Left lung (tissue), 10 donors: ENCODE measurements around the gene NUDT16L1. TPM values are rescaled to one million over a fixed set of nuclear protein-coding genes. Genes with fewer than 3 reads are reported as not detected.

Experiments
- ATAC-seq: fragments of 200-7000 bp; cut with Tn5 transposase; one replicate; pipeline ENCODE4 v1.9.1; 2020; ENCODE audit warnings: moderate library complexity
- DNase-seq, 4 donors: peaks; one replicate each; pipeline ENCODE4 v3.0.0-alpha.2; 2013 to 2020
- H3K27ac ChIP-seq, 2 donors: fragments of 200-600 bp; sonication (generic) in 1 of 2; one replicate each; pipeline versions ENCODE4 v1.5.0 to v1.8.0; 2020 to 2021
- H3K27me3 ChIP-seq, 2 donors: fragments of 200-600 bp; sonication (generic) in 1 of 2; one replicate each; pipeline versions ENCODE4 v1.5.0 to v1.8.0; 2020 to 2021
- H3K36me3 ChIP-seq, 2 donors: fragments of 200-600 bp; sonication (generic) in 1 of 2; one replicate each; pipeline versions ENCODE4 v1.5.0 to v1.8.0; 2020 to 2021
- H3K4me1 ChIP-seq, 2 donors: fragments of 200-600 bp; one replicate each; pipeline ENCODE4 v1.8.0; 2021
- H3K4me3 ChIP-seq, 2 donors: fragments of 200-600 bp; sonication (generic) in 1 of 2; one replicate each; pipeline versions ENCODE4 v1.5.0 to v1.8.0; 2020 to 2021; ENCODE audit warnings: mild to moderate bottlenecking in 1 of 2
- H3K9me3 ChIP-seq, 2 donors: fragments of 200-600 bp; sonication (generic) in 1 of 2; one replicate each; pipeline versions ENCODE4 v1.5.0 to v1.8.0; 2020 to 2021
- intact Hi-C, 2 donors: fragments of 100-400 bp; cut with DNase I; formaldehyde crosslinking; loops; one replicate each; pipeline versions ENCODE4 v1.11.2 to v1.14.2; 2022
- polyA plus RNA-seq, 6 donors: library from polyadenylated mRNA; unstranded; fragments of 120-200 nt; gene quantifications; one replicate each; pipeline ENCODE4 v1.2.1, GENCODE V29; 2013; ENCODE audit not compliant: insufficient read length in 6 of 6
- total RNA-seq, 2 donors: library from RNA; stranded (reverse); fragmentation: NEBNext Ultra II Directional; extraction: Animal tissue kit (Norgen Biotek cat#: 25700); gene quantifications; one replicate each; pipeline ENCODE4 v1.2.1, GENCODE V29; 2021
- TF ChIP-seq, protein P1 (sequence below), 2 donors: fragments of 200-600 bp; sonication (generic) in 1 of 2; IDR thresholded peaks; one replicate each; pipeline versions ENCODE4 v1.5.0 to v1.8.0; 2021; ENCODE audit warnings: antibody characterized with exemption in 2 of 2
- donor health status: DM: no; HTN: yes; CAD: no.
- donor health status: DM: no; HTN: no; CAD: no.

Gene NUDT16L1
- total and polyA plus RNA-seq, 8 donors = 26.6 to 53.1 (median 35.1) TPM

DNA sequence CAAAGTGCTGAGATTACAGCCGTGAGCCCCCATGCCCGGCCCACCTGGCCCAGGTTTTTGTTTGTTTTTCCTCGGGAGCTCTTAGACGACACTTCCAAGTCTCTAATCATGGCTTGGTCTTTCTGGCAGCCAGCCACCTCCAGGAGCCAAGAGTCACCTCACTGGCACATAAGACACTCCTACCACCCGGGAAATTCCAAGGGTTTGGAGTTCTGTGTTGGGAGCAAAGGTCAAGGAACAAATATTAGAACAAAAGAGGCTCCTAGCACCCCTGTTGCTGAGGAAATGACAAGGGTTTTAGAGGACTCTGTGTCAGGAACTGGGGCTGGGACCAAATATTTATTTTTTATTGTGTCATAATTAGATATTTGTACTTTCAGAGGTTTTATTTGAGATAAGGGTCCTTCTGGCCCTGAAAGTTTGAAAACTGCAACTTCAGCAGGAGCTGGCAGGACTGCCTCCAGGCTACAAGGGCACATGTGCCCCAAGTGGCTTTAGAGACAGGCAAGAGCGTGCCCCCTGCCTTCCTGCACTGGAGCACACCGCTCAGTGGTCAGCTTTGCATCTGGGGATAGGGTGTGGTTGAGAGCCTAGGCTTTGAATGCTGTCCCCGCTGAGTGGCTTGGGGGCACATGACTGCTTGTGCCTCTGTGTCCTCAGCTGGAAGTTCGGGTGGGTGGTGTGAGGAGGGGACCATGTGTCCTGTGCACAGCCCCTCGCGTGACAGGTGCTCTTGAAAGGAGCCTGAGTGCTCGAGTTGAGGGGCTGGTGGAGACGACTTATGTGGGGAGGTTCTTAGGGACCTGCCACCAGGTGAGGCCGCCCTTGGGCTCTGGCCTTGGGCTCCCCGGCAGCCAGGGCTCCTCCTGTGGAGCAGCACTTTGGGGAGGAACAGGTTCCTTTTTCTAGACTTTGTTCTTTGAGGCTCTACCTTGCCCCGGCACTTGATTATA, 39.1 kb upstream of the NUDT16L1 start:
- peak; percentile 83 for ATAC-seq
- H3K36me3 ChIP-seq = peaks cover 0 to 92% of the 10 kb centered on the region in 2 donors

DNA sequence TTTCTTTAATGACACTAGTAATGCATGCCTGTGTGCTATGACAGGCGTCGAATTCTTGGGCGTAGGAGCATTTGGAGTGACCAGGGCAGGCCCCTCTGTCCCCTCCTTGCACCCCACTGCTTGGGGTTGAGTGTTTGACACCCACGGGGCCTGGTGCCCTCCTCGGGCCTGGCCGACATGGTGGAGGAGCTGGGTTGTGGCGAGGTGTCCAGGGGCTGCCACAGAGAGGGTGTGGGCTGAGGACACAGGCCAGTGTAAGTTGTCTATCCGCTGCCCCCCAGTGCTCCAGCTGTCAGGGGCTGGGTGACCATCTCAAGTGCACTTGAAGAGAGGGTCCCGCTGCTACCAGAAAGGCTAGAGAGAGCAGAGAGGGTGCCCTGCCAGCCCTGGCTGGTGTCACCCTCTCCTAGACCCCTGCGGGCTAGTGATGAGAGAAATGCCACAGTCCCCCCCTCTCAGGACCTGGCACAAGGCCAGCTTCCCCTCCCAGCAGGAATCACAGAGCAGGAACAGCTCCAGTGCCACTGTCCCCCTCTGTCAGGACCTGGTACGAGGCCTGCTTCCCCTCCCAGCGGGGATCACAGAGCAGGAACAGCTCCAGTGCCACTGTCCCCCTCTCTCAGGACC, 38.3 kb upstream of the NUDT16L1 start:
- DNase-seq (no peak), ATAC-seq (no peak)
- H3K4me3 ChIP-seq = no peak overlapping the region
- intact Hi-C loops = no loop called here
- peaks cover 4 to 21% of the 10 kb centered on the region in 2 donors for H3K4me1 ChIP-seq
- H3K27ac ChIP-seq = peak overlapping the region; percentile 54 to 81
- TF ChIP-seq, protein P1, sequence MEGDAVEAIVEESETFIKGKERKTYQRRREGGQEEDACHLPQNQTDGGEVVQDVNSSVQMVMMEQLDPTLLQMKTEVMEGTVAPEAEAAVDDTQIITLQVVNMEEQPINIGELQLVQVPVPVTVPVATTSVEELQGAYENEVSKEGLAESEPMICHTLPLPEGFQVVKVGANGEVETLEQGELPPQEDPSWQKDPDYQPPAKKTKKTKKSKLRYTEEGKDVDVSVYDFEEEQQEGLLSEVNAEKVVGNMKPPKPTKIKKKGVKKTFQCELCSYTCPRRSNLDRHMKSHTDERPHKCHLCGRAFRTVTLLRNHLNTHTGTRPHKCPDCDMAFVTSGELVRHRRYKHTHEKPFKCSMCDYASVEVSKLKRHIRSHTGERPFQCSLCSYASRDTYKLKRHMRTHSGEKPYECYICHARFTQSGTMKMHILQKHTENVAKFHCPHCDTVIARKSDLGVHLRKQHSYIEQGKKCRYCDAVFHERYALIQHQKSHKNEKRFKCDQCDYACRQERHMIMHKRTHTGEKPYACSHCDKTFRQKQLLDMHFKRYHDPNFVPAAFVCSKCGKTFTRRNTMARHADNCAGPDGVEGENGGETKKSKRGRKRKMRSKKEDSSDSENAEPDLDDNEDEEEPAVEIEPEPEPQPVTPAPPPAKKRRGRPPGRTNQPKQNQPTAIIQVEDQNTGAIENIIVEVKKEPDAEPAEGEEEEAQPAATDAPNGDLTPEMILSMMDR (IDR thresholded peaks at IDR 0.05) = no peak
- H3K36me3 ChIP-seq = peaks cover 0 to 99% of the 10 kb centered on the region in 2 donors
- H3K27me3 ChIP-seq = no peaks in the 10 kb centered on the region
- no peaks in the 10 kb centered on the region for H3K9me3 ChIP-seq

More for the DNA sequence above, 39.1 kb upstream of the NUDT16L1 start:
- DNase-seq = peak in 3 of 4 donors; percentile 40 to 84 (median 82)
- TF ChIP-seq, protein P1 (IDR thresholded peaks at IDR 0.05) = no peak
- H3K4me1 ChIP-seq = peaks cover 4 to 18% of the 10 kb centered on the region in 2 donors
- intact Hi-C loops = no loop called here
- no peaks in the 10 kb centered on the region for H3K9me3 ChIP-seq
- no peaks in the 10 kb centered on the region for H3K27me3 ChIP-seq
- peak overlapping the region; percentile 54 to 81 for H3K27ac ChIP-seq
- H3K4me3 ChIP-seq = no peak overlapping the region

DNA sequence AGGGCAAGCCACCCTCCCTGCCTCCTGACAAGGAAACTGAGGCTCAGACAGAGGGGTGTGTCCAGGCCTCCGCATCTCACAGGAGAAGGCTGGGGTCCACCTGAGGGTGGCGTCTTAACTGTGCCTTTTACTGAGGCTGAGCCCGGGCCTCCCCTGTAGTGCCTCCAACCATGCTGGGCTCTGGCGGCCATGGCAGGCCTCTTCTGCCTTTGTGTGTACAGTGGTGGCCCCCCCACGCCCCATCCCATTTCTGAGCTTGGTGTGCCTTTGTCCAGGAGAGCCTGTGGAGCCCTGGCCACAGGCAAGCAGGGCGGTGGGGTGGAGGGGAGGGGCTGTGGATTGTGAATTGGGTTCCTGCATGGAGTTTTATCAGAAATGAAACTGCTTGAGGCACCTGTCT, 37.6 kb upstream of the NUDT16L1 start:
- Histone ChIP-seq H3K4me1 (peaks cover 11 to 29% of the 10 kb centered on the region in 2 donors), H3K36me3 (peaks cover 0 to 99% of the 10 kb centered on the region in 2 donors), H3K27ac (peak overlapping the region; percentile 54 to 81), H3K4me3 (no peak overlapping the region), H3K27me3 (no peaks in the 10 kb centered on the region), H3K9me3 (no peaks in the 10 kb centered on the region)
- intact Hi-C loops = no loop called here
- ATAC-seq (no peak), DNase-seq (no peak)
- TF ChIP-seq, protein P1 (IDR thresholded peaks at IDR 0.05) = no peak

DNA sequence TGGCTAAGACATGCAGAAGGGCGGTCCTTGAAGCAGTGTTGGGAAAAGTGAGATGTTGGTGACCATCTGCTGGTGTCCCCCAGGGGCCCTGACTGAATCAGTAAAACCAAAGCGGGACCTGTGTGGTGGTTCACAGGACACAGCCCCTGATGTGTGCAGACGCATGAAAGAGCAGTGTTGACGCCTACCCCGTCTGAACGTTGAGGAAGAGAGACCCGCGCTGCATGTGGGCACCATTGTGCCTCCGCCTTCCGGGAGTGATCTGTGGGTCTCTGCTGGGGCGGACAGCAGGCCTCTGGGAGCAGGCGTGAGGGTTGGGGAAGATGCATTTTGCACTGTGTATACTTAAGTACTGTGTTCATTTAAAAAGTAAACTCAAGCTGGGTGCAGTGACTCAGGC, 37.1 kb upstream of the NUDT16L1 start:
- intact Hi-C loops = no loop called here
- H3K4me1 ChIP-seq = peaks cover 12 to 33% of the 10 kb centered on the region in 2 donors
- peaks cover 0 to 96% of the 10 kb centered on the region in 2 donors for H3K36me3 ChIP-seq
- H3K27me3 ChIP-seq = no peaks in the 10 kb centered on the region
- no peaks in the 10 kb centered on the region for H3K9me3 ChIP-seq
- H3K4me3 ChIP-seq = no peak overlapping the region
- DNase-seq (no peak), ATAC-seq (no peak)
- TF ChIP-seq, protein P1 (IDR thresholded peaks at IDR 0.05) = no peak
- H3K27ac ChIP-seq = peak overlapping the region; percentile 8 to 81
